IPS DF 4.7 (cell line): Measurements from ENCODE around the gene SRPK2.
"Not testable (repeated sequence)": the region's sequence is repeated elsewhere in the genome, so short reads cannot be mapped to it uniquely, and the experiment has no call there.

Experiments
- DNase-seq: peaks from one replicate; pipeline ENCODE4 v3.0.0-alpha.2; 2013; ENCODE audit warnings: low spot score; ENCODE audit errors: extremely low read depth

Gene SRPK2

DNA sequence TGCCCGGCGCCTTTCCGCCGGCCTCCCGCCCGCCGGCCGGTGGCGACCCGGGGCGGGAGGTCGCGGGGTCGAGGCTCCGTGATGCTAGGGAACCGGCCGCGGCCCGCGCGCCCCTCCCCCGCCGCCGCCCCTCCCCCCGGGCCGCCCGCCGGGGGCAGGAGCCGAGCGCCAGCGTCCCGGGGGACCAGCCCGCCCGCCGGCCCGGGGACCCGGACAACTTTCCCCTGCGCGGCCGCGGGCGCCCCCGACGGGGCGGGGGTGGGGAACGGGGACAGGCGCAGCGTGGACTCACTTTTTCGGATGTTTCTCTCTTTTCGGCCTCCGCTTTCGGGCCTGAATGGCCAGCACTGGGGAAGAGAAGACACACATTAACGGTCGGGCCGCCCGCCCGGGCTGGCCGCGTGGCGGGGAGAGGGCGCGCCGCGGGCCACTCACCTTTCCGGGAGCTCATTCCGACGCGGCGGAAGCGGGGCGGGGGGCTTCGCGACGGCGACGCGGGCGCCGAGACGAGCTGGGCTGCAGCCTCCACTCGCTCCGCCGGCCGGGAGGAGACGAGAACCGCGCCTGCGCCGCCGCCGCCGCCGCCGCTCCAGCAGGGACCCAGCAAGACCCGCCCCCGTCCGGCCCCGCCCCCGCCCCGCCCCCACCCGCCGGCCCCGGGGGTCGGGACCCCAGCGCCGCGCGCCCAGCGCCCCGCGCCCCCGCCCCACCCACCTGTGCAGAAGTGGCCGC is at the start of gene SRPK2:
Gene SRPK2 (minus strand): TSS at position 566 of the 732 bp plus-strand sequence.
- no peak for DNase-seq

DNA sequence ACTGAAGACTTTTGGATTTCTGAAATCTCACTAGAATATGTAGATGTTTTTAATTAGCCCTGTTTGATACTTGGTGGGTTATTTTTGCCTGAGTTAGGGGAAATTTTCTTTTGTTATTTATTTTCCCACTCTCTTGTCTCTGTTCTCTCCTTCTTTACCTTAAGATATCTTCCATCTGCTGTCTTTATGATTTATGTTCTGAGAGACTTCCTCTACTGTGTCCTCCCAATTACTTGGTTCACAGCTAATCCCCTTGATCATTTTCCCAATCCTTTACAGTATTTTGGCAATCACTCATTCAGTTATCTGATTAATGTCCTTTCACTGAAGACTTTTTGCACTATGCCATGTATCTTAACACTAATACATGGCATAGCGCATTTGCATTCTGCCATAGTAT is 49.5 kb upstream of the SRPK2 start:
- no peak for DNase-seq

GRCh38 chr7:105437356-105437755 is 48.6 kb upstream of the SRPK2 start:
- not testable (repeated sequence) for DNase-seq

DNA sequence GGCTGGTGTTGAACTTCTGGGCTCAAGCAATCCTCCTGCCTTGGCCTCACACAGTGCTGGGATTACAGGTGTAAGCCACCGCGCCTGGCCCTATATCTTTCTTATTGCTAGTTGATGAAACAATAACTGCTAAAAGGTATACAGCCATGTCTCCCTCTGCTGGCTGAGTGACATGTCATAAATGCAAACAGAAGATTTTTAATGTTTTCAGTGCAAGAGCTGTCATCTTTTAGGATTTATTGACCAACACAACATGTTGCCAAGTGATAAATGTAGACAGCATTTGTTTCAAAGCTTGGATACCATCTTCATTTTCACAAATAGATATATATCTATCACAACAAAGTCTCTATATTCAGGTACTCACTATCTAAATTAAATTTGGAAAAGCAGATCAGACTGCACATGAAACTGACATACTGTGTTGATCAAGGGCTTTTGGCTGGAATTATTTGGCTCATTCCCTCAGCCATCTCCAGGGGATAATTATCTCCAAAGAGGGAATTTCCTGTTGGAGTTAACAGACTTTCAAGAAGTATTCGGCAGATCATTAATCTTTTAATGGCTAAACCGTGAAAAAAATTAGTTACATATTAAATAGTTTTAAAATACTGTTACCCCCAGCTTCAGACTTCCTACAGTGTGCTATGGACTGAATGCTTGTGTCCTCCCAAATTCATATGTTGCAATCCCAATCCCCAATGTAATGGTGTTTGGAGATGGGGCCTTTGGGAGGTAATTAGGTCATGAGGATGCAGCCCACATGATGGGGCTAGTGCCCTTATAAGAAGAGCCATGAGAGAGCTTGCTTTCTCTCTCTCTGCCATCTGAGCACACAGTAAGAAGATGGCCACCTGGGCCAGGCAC is 41.3 kb upstream of the SRPK2 start:
- no peak for DNase-seq

GRCh38 chr7:105426606-105427146 is 38.0 kb upstream of the SRPK2 start:
- no peak for DNase-seq

DNA sequence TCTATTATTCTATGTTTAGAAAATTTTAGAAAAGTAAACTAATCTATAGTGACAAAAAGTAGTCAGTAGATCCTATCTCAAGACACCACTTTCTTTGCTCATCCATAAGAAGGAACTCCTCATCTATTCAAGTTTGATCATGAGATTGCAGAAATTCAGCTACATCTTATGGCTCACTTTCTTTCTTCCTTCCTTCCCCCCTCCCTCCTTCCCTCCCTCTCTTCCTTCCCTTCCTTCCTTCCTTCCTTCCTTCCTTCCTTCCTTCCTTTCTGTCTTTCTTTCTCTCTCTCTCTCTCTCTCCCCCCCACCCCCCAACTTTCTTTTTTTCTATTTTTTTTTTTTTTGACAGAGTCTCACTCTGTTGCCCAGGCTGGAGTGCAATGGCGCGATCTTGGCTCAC is 35.3 kb upstream of the SRPK2 start:
- DNase-seq = no peak

- no peak for DNase-seq
Observed at GRCh38 chr7:105413887-105414437, 25.2 kb upstream of the SRPK2 start.

DNA sequence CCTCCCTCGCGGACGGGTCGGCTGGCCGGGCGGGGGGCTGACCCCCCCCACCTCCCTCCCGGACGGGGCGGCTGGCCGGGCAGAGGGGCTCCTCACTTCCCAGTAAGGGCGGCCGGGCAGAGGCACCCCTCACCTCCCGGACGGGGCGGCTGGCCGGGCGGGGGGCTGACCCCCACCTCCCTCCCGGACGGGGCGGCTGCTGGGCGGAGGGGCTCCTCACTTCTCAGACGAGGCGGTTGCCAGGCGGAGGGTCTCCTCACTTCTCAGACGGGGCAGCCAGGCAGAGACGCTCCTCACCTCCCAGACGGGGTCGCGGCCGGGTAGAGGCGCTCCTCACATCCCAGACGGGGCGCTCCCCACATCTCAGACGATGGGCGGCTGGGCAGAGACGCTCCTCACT is 22.1 kb upstream of the SRPK2 start:
- not testable (repeated sequence) for DNase-seq

DNA sequence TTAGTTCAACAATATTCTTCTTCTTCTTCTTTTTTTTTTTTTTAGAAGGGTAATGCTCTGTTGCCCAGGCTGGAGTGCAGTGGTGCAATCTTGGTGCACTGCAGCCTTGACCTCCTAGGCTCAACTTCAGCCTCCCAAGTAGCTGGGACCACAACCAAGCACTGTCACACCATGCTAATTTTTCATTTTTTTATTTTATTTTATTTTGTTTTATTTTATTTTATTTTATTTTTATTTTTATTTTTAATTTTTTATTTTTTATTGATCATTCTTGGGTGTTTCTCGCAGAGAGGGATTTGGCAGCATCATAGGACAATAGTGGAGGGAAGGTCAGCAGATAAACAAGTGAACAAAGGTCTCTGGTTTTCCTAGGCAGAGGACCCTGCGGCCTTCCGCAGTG is 21.1 kb upstream of the SRPK2 start:
- DNase-seq = not testable (repeated sequence)

- no peak for DNase-seq
Observed at GRCh38 chr7:105408791-105409410, 20.2 kb upstream of the SRPK2 start.

DNA sequence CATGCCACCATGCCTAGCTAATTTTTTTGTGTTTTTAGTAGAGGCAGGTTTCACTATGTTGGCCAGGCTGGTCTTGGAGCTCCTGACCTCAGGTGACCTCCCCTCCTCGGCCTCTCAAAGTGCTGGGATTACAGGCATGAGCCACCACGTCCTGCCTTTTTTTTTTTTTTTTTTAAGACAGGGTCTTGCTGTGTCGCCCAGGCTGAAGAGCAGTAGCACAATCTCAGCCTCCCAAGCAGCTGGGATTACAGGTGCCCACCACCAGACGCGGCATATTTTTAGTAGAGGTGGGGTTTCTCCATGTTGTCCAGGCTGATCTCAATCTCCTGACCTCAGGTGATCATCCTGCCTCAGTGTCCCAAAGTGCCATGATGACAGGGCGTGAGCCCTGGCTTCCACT is 14.4 kb upstream of the SRPK2 start:
- DNase-seq = no peak

DNA sequence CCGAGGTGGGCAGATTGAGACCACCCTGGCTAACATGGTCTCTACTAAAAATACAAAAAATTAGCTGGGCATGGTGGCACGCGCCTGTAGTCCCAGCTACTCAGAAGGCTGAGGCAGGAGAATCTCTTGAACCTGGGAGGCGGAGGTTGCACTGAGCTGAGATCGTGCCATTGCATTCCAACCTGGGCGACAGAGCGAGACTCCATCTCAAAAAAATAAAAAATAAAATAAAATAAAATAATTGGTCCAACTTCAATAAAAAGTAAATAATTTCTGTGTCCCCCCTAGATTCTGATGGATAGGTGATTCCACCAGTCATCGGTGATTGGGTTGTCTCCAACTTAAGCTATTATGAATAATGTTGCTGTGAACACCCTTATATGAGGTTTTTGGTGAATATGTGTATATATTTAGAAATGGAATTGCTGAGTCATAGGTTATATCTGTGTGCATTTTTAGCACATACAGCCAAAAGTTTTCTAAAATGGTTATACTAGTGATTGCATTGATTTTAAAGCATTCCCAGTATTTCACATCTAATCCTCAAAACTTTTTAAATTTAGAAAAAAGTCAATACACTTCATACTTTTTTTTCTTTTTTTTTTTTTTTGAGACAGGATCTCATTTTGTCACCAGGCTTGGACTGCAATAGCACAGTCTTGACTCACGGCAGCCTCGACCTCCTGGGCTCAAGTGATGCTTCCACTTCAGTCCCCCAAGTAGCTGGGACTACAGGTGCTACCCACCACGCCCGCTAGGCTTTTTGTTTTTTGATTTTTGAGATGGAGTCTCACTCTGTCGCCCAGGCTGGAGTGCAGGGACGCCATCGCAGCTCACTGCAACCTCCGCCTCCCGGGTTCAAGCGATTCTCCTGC is 13.7 kb upstream of the SRPK2 start:
- DNase-seq = no peak

DNA sequence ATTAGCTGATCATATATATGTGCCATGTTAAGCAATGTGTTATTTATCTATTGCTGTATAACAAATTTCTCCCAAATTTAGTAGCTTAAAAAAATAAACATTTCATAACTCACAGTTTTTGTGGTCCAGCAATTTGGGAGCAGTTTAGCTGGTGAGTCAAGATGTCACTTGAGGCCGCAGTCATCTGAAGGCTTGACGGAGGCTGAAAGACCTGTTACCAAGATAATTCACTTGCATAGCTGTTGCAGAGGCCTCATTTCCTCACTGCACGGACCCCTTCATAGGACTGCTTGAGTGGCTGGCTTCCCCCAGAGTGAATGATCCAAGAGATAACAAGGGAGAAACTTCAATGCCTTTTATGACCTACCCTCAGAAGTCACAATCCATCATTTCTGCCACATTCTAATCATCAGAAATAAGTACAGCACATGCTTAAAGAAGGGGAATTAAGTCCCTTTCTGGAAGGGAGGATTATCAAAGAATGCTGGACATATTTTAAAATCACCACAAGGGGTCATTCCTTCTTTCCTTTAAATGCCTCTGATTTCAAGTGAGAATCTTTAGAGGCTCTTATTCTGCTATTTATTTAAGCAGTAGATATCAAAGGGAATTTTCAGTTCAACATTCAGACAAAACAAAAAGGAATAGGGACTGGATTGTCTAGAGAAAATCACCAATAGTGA is 10.5 kb upstream of the SRPK2 start:
- no peak for DNase-seq

DNA sequence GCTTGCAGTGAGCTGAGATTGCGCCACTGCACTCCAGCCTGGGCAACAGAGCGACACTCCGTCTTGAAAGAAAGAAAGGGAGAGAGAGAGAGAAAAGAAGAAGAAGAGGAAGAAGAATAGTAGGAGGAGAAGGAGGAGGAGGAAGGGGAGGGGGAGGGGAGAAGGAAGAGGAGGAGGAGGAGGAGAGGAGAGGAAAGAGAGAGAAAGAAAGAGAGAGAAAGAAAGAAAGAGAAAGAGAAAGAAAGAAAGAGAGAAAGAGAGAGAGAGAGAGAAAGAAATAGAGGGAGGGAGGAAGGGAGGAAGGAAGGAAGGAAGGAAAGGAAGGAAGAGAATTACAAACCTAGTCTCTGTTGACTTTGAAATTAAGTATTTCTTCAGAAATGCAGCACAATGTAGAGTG is 7.8 kb upstream of the SRPK2 start:
- no peak for DNase-seq

- DNase-seq = no peak
Observed at GRCh38 chr7:105391429-105391828, 2.7 kb upstream of the SRPK2 start.

- DNase-seq = no peak
Observed at GRCh38 chr7:105389889-105390288, 1.2 kb upstream of the SRPK2 start.

DNA sequence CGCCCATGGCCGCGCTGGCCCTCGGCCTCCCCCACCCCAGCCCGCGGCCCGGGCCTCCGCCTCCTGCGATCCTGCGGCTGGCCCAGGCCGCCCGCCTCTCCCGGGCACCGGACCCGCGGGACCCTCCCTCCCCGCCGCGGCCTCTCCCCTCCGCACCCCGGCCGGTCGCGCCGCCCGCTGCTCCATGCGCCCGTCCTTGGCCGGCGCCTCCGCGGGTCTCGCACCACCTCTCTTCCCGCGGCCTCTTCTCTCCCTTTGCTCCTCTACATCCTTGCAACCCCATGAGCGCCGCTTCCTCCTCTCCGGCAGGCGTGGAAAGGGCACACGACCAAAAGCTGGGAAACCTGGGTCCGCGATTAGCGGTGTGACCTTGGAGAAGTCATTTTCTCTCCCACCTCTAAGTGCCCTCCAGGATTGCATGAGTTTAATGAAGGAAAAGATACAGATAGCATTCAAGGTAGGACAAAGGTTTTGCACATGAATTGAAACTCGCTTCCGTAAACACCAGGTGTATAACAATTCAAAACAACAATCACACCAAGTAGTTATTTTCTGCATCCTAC is 448 bp upstream of the SRPK2 start:
- no peak for DNase-seq

GRCh38 chr7:105387508-105388355 is 989 bp downstream of the SRPK2 start:
- DNase-seq = no peak

DNA sequence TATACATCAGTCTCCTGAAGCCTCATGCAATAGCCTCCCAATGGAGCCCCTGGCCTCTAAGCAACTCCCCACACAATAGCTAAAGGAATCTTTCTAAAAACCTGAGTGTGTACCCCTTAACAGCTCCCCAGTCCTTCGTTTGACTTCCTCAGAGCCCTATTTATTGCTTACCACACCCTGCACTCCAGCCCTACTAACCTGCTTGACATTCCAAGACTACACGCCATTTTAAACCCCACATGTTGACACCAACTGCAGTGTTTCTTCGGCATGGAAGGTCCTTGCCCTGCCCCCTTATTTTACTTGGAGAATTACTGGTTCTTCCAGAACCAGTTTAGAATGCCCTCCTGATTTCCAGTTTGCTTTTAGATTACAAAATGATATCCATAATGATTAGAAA is 10.8 kb downstream of the SRPK2 start:
- DNase-seq = no peak
